SU-DHL-6 (cell line): ENCODE data around the gene LZTS2.

Experiments used
- H2AFZ ChIP-seq: fragments of 200-600 bp; sonication (generic); 2 replicates; pipeline ENCODE4 v1.6.1; 2014; ENCODE audit warnings: low read depth, mild to moderate bottlenecking, moderate library complexity, mixed read lengths, antibody characterized with exemption, low read length; ENCODE audit not compliant: severe bottlenecking
- H3F3A ChIP-seq: fragments of 200-600 bp; shearing (Covaris generic); 2 replicates; pipeline ENCODE4 v1.6.0; 2016; ENCODE audit warnings: antibody characterized with exemption, mild to moderate bottlenecking; ENCODE audit not compliant: insufficient read depth
- H3K27ac ChIP-seq: fragments of 200-600 bp; sonication (generic); 2 replicates; pipeline ENCODE4 v1.5.1; 2016; ENCODE audit warnings: low read depth, mild to moderate bottlenecking, low read length, moderate library complexity, mixed read lengths
- H3K27me3 ChIP-seq: fragments of 200-600 bp; sonication (generic), shearing (Covaris generic); 2 replicates; pipeline ENCODE4 v1.6.0; 2014; ENCODE audit warnings: mild to moderate bottlenecking, low read length
- H3K36me3 ChIP-seq: fragments of 200-600 bp; sonication (generic); 2 replicates; pipeline ENCODE4 v1.6.1; 2014; ENCODE audit warnings: mild to moderate bottlenecking, low read length, mixed read lengths
- H3K4me2 ChIP-seq: fragments of 300-600, 200-600 bp; shearing (Covaris generic), sonication (generic); 2 replicates; pipeline ENCODE4 v1.6.0; 2014; ENCODE audit warnings: low read length, low read depth, mild to moderate bottlenecking; ENCODE audit not compliant: poor library complexity, severe bottlenecking
- H3K4me3 ChIP-seq: fragments of 200-600 bp; sonication (generic); 2 replicates; pipeline ENCODE4 v1.5.1; 2014; ENCODE audit warnings: antibody characterized with exemption, low read length, mild to moderate bottlenecking, mixed read lengths; ENCODE audit not compliant: insufficient read depth, poor library complexity, severe bottlenecking
- H3K79me2 ChIP-seq: fragments of 200-600 bp; sonication (generic); 2 replicates; pipeline ENCODE4 v1.6.1; 2014; ENCODE audit warnings: mild to moderate bottlenecking, low read length, moderate library complexity; ENCODE audit not compliant: insufficient read depth
- H3K9ac ChIP-seq: fragments of 200-600 bp; sonication (generic); 2 replicates; pipeline ENCODE4 v1.7.0; 2014; ENCODE audit warnings: mild to moderate bottlenecking, low read length
- H3K9me2 ChIP-seq: fragments of 200-600 bp; sonication (generic); replicated peaks from 2 replicates; pipeline ENCODE4 v1.6.1; 2014; ENCODE audit warnings: low read length; ENCODE audit not compliant: insufficient read depth
- H3K9me3 ChIP-seq: fragments of 200-600 bp; sonication (generic); 2 replicates; pipeline ENCODE4 v1.6.1; 2014; ENCODE audit warnings: low read length, mixed read lengths; ENCODE audit not compliant: insufficient read depth
- H4K20me1 ChIP-seq: fragments of 200-600 bp; sonication (generic); 2 replicates; pipeline ENCODE4 v1.6.1; 2014; ENCODE audit warnings: low read depth, mild to moderate bottlenecking, antibody characterized with exemption, low read length, moderate library complexity, mixed read lengths
- EZH2phosphoT487 ChIP-seq: fragments of 200-600 bp; sonication (generic), shearing (Covaris generic); conservative IDR thresholded peaks from 2 replicates; pipeline ENCODE4 v1.6.1; 2018; ENCODE audit warnings: mild to moderate bottlenecking, antibody characterized with exemption, low read length, moderate library complexity, mixed read lengths
- TF ChIP-seq, protein P1 (sequence below): fragments of 200-600 bp; sonication (generic); IDR thresholded peaks from one replicate; pipeline ENCODE4 v1.5.1; 2017; ENCODE audit warnings: antibody characterized with exemption, mild to moderate bottlenecking, low read length, moderate library complexity; ENCODE audit not compliant: insufficient read depth, poor library complexity, severe bottlenecking

LZTS2 gene

DNA sequence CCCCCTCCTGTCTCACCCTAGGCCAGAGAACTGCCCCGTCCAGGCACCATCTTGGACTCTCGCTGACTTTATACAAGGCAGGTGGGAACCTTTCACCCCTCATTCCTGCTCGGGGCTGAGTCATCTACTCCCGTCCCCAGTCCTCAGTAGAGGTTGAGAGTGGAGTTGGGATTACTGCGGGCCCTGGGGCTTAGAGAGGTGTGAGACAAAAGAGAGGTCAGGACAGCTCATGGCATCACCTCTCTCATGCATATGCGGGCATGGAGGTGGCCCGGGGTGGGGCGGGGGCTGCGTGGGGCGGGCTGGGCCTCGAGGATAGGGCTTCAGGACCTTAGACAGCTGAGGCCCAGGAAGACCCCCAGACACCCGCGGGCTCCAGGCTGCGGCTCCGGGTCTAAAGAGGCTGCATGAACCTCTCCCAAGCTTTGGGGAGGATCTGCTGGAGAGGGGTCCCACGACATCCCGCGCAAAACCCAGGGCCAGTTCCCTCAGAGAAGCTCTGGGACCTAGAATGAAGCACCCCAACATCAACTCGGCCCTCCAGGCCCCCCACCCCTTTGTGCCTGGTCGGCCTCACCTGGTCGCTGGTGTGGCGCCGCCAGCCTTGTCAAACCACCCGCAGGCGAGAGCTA is 31.0 kb downstream of the LZTS2 start:
- H3K27ac ChIP-seq, result no peak overlapping the region
- TF ChIP-seq, protein P1, sequence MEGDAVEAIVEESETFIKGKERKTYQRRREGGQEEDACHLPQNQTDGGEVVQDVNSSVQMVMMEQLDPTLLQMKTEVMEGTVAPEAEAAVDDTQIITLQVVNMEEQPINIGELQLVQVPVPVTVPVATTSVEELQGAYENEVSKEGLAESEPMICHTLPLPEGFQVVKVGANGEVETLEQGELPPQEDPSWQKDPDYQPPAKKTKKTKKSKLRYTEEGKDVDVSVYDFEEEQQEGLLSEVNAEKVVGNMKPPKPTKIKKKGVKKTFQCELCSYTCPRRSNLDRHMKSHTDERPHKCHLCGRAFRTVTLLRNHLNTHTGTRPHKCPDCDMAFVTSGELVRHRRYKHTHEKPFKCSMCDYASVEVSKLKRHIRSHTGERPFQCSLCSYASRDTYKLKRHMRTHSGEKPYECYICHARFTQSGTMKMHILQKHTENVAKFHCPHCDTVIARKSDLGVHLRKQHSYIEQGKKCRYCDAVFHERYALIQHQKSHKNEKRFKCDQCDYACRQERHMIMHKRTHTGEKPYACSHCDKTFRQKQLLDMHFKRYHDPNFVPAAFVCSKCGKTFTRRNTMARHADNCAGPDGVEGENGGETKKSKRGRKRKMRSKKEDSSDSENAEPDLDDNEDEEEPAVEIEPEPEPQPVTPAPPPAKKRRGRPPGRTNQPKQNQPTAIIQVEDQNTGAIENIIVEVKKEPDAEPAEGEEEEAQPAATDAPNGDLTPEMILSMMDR, result no peak
- TF ChIP-seq EZH2phosphoT487, result no peak
- H2AFZ ChIP-seq, result peak overlapping the region; percentile 64
- H3K9me2 ChIP-seq, result no peaks in the 10 kb centered on the region
- H3F3A ChIP-seq, result no peaks in the 10 kb centered on the region
- H3K79me2 ChIP-seq, result no peaks in the 10 kb centered on the region
- H3K9me3 ChIP-seq, result no peaks in the 10 kb centered on the region
- H3K4me2 ChIP-seq, result peak overlapping the region; percentile 80
- H3K27me3 ChIP-seq, result no peaks in the 10 kb centered on the region
- H3K9ac ChIP-seq, result peak overlapping the region; percentile 52; the same call in 1 of the 2 replicates
- no peaks in the 10 kb centered on the region for H4K20me1 ChIP-seq
- peak overlapping the region; percentile 41 for H3K4me3 ChIP-seq
- no peaks in the 10 kb centered on the region for H3K36me3 ChIP-seq

DNA sequence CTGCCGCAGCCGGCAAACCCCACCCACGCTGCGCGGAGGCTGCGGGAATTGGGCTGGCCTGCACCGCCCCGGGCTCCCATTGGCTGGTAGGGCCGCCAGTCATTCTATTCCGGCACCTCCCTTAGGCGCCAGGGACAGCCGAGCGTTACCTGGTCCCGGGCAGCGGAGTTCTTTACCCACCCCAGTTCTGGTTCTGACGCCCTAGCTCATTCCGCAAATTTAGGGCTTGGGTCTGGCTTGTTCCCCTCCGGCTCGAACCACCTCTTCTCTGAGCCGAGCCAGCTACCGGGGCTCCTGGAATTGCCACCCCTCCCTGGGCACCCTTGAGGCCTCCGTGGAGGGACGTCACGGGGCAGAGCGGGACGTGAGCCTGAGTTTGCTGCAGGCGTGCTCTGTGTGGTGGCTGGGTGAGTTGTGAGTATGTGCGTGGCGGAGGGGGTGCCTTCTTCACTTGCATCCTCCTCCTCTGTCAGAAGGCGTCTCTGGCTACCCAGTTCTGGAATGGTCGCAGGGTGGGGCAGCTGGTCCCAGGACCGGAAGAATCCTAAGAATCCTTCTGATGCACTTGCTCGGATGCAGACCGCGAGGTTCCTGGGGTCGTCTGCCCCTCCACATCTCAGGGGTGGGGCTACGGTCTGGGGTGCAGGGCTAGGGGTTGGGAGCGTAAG is 31.7 kb downstream of the LZTS2 start, which contains the start of the genes PDZD7 and SFXN3:
Gene PDZD7, minus strand, starts transcription at position 2 of the 668 bp plus-strand sequence. CDS start 910 bp downstream, outside the sequence.
Gene SFXN3, plus strand, starts transcription at position 107 of the 668 bp plus-strand sequence. CDS start 3,461 bp downstream, outside the sequence.
- Histone ChIP-seq H3K79me2 (no peaks in the 10 kb centered on the region), H4K20me1 (no peaks in the 10 kb centered on the region), H3K9ac (peak within 1 kb of the TSS; percentile 52), H3K9me3 (no peaks in the 10 kb centered on the region), H2AFZ (peak within 1 kb of the TSS; percentile 90), H3K36me3 (no peaks in the 10 kb centered on the region), H3K27me3 (no peaks in the 10 kb centered on the region), H3K4me2 (peak within 1 kb of the TSS; percentile 80), H3K9me2 (no peaks in the 10 kb centered on the region), H3K27ac (no peak within 1 kb of the TSS), H3F3A (no peaks in the 10 kb centered on the region), H3K4me3 (peak within 1 kb of the TSS; percentile 67)
- TF ChIP-seq, protein P1, result no peak
- TF ChIP-seq EZH2phosphoT487, result no peak

DNA sequence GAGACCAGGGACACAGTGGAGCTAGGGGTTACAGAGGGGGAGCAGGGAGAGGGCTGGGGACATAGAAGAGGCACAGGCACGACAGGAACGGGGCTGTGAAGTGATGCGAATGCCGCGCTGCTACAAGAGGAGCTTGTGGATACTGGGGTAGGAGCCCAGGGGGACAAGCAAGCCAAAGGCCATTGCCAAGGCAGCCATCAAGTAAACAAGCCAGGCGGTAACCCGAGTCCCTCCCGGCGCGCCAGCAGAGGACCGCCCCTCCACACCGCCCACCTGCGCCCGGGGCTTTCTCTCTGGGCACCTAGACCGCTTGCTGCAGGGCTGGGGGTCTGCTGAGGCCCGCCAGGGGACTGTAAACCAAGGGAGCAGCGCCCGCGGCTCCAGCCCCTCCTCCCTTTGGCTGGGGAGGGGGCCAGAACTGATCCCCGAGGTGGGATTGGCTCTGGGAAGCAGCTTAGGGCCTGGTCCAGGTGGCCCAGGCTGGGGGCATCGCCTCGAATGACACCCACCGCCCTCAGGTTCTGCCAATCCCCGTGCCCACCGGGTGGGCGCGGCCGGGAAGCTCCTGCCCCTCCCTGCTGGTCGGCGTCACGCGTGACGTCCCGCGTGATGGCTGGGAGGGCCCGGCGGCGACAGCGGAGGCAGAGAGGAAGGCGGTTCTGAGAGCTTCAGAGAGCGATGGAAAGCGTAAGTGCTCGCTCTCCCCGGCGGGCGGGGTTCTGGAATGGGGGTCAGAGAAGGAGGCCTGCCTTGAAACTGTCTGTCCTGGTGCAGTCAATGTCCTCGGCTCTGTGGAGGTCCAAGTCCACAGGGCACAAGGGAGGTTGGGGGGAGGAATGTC is 32.4 kb downstream of the LZTS2 start:
- Histone ChIP-seq H3K79me2 (no peaks in the 10 kb centered on the region), H3K27me3 (no peaks in the 10 kb centered on the region), H3K36me3 (no peaks in the 10 kb centered on the region), H3K27ac (no peak overlapping the region), H3F3A (no peaks in the 10 kb centered on the region), H2AFZ (peak overlapping the region; percentile 90), H3K9me2 (no peaks in the 10 kb centered on the region), H3K9me3 (no peaks in the 10 kb centered on the region), H3K4me2 (peak overlapping the region; percentile 80), H4K20me1 (no peaks in the 10 kb centered on the region), H3K9ac (peak overlapping the region; percentile 52), H3K4me3 (peak overlapping the region; percentile 67)
- TF ChIP-seq, protein P1, result no peak
- TF ChIP-seq EZH2phosphoT487, result no peak
